ENCODE data around the gene SCAPER.

The SCAPER gene

DNA sequence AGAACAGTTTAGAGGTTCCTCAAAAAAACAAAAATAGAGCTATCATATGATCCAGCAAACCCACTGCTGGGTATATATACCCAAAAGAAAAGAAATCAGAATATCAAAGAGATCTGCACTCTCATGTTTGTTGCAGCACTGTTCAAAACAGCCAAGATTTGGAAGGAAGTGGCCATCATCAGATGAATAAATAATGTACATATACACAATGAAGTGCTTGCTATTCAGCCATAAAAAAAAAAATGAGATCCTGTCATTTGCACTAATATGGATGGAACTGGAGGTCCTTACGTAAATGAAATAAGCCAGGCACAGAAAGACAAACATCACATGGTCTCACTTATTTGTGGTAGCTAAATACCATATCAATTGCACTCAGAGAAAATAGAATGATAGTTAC lies 58.4 kb downstream of the SCAPER start:
- H3K4me3 ChIP-seq (ENCODE audit: severe bottlenecking) = no peak overlapping the region
- ATAC-seq (ENCODE audit: low read depth) = no peak
- H3K27me3 ChIP-seq (ENCODE audit: insufficient read depth, poor library complexity, severe bottlenecking) = no peaks in the 10 kb centered on the region
- no peaks in the 10 kb centered on the region for H3K36me3 ChIP-seq (ENCODE audit: low read depth)
- no peak for DNase-seq (ENCODE audit: low spot score)
- no peak overlapping the region for H3K27ac ChIP-seq (ENCODE audit: poor library complexity, severe bottlenecking)
- TF ChIP-seq, protein P1, sequence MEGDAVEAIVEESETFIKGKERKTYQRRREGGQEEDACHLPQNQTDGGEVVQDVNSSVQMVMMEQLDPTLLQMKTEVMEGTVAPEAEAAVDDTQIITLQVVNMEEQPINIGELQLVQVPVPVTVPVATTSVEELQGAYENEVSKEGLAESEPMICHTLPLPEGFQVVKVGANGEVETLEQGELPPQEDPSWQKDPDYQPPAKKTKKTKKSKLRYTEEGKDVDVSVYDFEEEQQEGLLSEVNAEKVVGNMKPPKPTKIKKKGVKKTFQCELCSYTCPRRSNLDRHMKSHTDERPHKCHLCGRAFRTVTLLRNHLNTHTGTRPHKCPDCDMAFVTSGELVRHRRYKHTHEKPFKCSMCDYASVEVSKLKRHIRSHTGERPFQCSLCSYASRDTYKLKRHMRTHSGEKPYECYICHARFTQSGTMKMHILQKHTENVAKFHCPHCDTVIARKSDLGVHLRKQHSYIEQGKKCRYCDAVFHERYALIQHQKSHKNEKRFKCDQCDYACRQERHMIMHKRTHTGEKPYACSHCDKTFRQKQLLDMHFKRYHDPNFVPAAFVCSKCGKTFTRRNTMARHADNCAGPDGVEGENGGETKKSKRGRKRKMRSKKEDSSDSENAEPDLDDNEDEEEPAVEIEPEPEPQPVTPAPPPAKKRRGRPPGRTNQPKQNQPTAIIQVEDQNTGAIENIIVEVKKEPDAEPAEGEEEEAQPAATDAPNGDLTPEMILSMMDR (IDR thresholded peaks at IDR 0.05; ENCODE audit: poor library complexity, severe bottlenecking) = no peak
- no peaks in the 10 kb centered on the region for H3K4me1 ChIP-seq (ENCODE audit: insufficient read depth, poor library complexity, severe bottlenecking)
- no peaks in the 10 kb centered on the region for H3K9me3 ChIP-seq (ENCODE audit: severe bottlenecking)

DNA sequence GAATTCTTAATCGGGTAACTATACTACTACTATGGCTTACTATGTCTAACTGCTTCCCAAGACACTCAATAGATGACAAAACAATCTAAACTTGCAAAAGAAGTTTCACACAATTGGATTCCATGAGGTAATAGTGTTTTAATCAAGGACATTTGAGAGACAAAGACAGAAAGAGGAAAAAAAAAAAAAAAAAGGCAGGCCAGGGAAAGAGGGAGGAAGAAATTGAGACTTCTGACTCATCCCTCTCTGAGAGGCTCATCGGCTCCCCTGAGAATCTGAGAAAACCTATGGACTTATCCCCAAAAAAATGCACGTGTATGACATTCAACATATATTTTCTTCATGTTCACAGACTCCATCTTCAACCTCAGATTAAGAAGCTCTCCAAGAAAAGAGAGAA lies 61.0 kb downstream of the SCAPER start:
- Histone ChIP-seq H3K9me3 (ENCODE audit: severe bottlenecking) (no peaks in the 10 kb centered on the region), H3K4me1 (ENCODE audit: insufficient read depth, poor library complexity, severe bottlenecking) (no peaks in the 10 kb centered on the region), H3K36me3 (ENCODE audit: low read depth) (peaks cover 5% of the 10 kb centered on the region), H3K27ac (ENCODE audit: poor library complexity, severe bottlenecking) (no peak overlapping the region), H3K27me3 (ENCODE audit: insufficient read depth, poor library complexity, severe bottlenecking) (no peaks in the 10 kb centered on the region), H3K4me3 (ENCODE audit: severe bottlenecking) (no peak overlapping the region)
- TF ChIP-seq, protein P1 (IDR thresholded peaks at IDR 0.05; ENCODE audit: poor library complexity, severe bottlenecking) = no peak
- ATAC-seq (ENCODE audit: low read depth) (no peak), DNase-seq (ENCODE audit: low spot score) (no peak)

DNA sequence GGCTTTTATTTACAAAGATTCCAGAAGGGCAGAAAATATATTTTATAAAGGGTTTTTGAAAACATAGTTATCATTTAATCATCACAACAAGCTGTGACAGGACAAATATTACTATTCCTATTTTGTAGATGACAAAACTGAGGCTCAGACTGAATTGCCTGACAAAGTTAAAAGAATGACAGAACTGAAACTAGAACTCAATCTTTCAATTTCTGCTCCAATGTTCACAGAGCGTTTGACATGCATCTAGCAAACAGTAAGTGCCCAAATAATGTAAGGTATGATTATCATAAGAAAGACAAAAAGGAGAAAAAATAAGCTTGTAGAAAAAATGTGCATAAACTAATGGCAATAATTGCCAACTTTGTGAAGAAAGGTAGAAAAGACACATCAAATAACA lies 61.9 kb downstream of the SCAPER start:
- no peak overlapping the region for H3K4me3 ChIP-seq (ENCODE audit: severe bottlenecking)
- H3K4me1 ChIP-seq (ENCODE audit: insufficient read depth, poor library complexity, severe bottlenecking) = no peaks in the 10 kb centered on the region
- H3K27ac ChIP-seq (ENCODE audit: poor library complexity, severe bottlenecking) = no peak overlapping the region
- H3K27me3 ChIP-seq (ENCODE audit: insufficient read depth, poor library complexity, severe bottlenecking) = no peaks in the 10 kb centered on the region
- H3K9me3 ChIP-seq (ENCODE audit: severe bottlenecking) = no peaks in the 10 kb centered on the region
- ATAC-seq (ENCODE audit: low read depth) (no peak), DNase-seq (ENCODE audit: low spot score) (no peak)
- peaks cover 5% of the 10 kb centered on the region for H3K36me3 ChIP-seq (ENCODE audit: low read depth)
- TF ChIP-seq, protein P1 (IDR thresholded peaks at IDR 0.05; ENCODE audit: poor library complexity, severe bottlenecking) = no peak

DNA sequence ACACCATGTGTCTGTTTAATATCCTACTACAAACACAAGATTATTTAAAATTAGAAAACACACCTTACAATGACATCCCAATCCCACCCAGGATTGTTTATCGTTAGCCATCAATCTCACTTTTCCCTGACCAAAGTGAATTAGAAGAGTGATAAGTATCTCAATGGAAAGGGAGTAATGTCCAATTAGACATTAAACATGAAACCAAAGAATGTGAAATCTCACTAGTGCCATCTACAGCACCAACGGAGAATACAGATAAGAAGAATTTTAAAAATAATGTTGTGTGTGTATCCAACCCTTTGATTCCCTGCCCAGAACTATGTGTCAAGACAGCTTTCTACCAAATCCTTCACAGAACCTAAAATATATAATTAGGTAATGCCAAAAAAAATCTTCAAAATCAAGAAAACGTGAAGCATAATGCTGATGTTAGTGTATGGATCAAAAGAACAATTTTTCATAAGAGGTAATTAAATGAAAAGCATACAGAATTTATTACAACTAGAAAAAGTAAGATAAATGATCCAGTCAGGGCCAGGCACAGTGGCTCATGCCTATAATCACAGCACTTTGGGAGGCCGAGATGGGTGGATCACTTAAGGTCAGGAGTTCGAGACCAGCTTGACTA lies 64.2 kb downstream of the SCAPER start:
- no peaks in the 10 kb centered on the region for H3K9me3 ChIP-seq (ENCODE audit: severe bottlenecking)
- no peak for DNase-seq (ENCODE audit: low spot score)
- H3K27me3 ChIP-seq (ENCODE audit: insufficient read depth, poor library complexity, severe bottlenecking) = no peaks in the 10 kb centered on the region
- H3K36me3 ChIP-seq (ENCODE audit: low read depth) = peaks cover 5% of the 10 kb centered on the region
- H3K27ac ChIP-seq (ENCODE audit: poor library complexity, severe bottlenecking) = no peak overlapping the region
- ATAC-seq (ENCODE audit: low read depth) = peak; percentile 55; the same call in 2 of the 3 replicates
- TF ChIP-seq, protein P1 (IDR thresholded peaks at IDR 0.05; ENCODE audit: poor library complexity, severe bottlenecking) = peak; percentile 97
- no peak overlapping the region for H3K4me3 ChIP-seq (ENCODE audit: severe bottlenecking)
- no peaks in the 10 kb centered on the region for H3K4me1 ChIP-seq (ENCODE audit: insufficient read depth, poor library complexity, severe bottlenecking)

DNA sequence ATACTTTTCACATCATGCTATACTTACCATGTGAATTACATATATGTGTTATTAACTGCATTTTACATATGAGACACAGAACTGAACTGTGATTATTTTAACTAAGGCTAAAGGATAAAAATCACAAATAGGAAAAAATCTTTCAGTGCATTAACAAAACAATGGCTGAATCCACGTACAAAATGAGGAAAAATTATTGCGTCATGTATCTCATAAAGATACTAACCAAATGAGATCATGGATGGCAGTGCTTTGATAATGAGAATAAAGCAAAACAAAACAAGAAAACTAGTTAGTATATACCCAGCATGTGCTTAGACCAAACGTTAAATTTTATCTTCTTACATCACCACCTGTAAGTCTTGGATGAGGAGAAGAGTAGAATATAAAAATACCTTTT lies 66.0 kb downstream of the SCAPER start:
- Histone ChIP-seq H3K27me3 (ENCODE audit: insufficient read depth, poor library complexity, severe bottlenecking) (no peaks in the 10 kb centered on the region), H3K36me3 (ENCODE audit: low read depth) (peaks cover 5% of the 10 kb centered on the region), H3K27ac (ENCODE audit: poor library complexity, severe bottlenecking) (no peak overlapping the region), H3K9me3 (ENCODE audit: severe bottlenecking) (no peaks in the 10 kb centered on the region), H3K4me1 (ENCODE audit: insufficient read depth, poor library complexity, severe bottlenecking) (no peaks in the 10 kb centered on the region), H3K4me3 (ENCODE audit: severe bottlenecking) (no peak overlapping the region)
- ATAC-seq (ENCODE audit: low read depth) = no peak
- DNase-seq (ENCODE audit: low spot score) = no peak
- TF ChIP-seq, protein P1 (IDR thresholded peaks at IDR 0.05; ENCODE audit: poor library complexity, severe bottlenecking) = no peak
